RKO (cell line): ENCODE data around the gene TTR.

Source experiments
- DNase-seq: peaks from one replicate; pipeline ENCODE4 v3.0.0-alpha.2; 2016; ENCODE audit warnings: low spot score

The TTR gene

DNA sequence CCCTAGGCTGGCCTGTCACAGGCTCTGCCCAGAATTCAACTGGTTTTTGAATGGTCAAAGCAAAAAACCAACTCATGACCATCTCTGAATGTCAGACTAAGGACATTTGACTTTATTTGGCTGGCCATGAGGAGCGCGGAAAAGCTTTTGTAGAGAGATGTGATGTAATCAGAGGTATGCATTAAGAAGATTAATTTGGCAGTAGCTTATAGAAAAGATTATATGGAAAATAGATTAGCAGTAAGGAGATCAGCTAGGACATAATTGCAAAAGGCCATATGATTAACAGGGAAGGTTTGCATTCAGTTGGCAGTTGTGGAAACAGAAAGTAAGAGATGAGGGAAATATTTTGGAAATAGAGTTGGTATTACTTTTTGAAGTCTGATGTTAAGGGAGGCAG, 12.3 kb upstream of the TTR start:
- no peak for DNase-seq

GRCh38 chr18:31581498-31582197, 10.0 kb upstream of the TTR start:
- DNase-seq: no peak

DNA sequence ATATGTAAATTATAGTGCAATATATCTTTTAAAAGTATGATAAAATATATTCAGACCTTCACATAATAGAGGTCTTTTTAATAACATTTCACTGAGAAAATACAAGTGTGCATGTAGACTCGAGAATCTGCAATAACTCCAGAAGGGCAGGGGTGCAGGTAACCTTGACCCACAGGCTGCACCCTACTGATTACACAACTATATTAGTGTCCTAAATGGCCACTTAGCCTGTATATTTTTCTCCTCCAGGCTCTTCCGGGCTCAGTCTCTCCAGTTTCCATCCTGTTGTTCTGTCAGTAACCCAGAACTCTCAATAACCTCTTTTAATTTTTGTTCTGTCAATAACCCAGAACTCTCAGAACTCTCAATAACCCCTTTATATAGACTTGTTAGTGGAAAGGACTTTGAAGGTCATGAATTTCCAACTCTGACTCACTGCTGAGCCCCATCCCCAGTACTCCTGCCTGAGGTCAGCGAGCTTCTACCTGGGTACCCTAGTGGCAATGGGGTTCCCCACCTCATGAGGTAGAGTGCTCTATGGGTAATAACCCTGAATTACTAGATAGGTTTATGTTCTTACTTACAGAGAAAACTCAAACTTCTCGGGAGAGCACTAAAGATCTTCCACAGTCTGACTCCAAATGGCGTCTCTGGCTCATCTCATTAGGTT, 8.4 kb upstream of the TTR start:
- no peak for DNase-seq

- DNase-seq: no peak
Measured at GRCh38 chr18:31585991-31586390, 5.7 kb upstream of the TTR start.

DNA sequence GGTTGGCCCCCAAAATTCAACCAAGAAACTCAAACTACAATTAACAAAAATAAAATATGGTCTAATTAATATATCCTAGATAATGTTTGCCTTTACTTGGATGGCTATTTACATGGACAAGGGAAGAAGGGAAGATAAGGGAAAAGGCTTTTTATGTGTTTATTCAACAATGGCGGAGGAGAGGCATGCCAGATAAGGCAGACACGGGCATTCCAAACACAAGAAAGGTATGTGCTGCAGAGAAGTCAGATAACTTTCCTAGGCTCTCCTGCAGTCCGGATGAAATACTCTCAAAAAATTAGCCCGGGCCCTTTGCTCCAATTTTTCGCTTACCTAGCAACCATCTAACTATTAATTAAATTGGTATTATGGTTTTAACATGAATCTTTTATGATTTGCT, 5.1 kb upstream of the TTR start:
- no peak for DNase-seq

GRCh38 chr18:31587529-31587928, 4.1 kb upstream of the TTR start:
- DNase-seq: no peak

GRCh38 chr18:31590570-31590969, 1.1 kb upstream of the TTR start:
- DNase-seq: no peak

DNA sequence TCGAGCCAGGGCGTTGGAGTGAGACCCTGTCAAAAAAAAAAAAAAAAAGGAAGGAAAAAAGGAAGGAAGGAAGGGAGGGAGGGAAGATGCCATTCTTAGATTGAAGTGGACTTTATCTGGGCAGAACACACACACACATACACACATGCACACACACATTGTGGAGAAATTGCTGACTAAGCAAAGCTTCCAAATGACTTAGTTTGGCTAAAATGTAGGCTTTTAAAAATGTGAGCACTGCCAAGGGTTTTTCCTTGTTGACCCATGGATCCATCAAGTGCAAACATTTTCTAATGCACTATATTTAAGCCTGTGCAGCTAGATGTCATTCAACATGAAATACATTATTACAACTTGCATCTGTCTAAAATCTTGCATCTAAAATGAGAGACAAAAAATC, 564 bp upstream of the TTR start:
- no peak for DNase-seq

GRCh38 chr18:31592506-31593157, 955 bp downstream of the TTR start:
- DNase-seq: no peak

DNA sequence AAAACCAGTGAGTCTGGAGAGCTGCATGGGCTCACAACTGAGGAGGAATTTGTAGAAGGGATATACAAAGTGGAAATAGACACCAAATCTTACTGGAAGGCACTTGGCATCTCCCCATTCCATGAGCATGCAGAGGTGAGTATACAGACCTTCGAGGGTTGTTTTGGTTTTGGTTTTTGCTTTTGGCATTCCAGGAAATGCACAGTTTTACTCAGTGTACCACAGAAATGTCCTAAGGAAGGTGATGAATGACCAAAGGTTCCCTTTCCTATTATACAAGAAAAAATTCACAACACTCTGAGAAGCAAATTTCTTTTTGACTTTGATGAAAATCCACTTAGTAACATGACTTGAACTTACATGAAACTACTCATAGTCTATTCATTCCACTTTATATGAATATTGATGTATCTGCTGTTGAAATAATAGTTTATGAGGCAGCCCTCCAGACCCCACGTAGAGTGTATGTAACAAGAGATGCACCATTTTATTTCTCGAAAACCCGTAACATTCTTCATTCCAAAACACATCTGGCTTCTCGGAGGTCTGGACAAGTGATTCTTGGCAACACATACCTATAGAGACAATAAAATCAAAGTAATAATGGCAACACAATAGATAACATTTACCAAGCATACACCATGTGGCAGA, 3.6 kb downstream of the TTR start:
- no peak for DNase-seq

- DNase-seq: no peak
Measured at GRCh38 chr18:31596081-31596872, 4.6 kb downstream of the TTR start.

DNA sequence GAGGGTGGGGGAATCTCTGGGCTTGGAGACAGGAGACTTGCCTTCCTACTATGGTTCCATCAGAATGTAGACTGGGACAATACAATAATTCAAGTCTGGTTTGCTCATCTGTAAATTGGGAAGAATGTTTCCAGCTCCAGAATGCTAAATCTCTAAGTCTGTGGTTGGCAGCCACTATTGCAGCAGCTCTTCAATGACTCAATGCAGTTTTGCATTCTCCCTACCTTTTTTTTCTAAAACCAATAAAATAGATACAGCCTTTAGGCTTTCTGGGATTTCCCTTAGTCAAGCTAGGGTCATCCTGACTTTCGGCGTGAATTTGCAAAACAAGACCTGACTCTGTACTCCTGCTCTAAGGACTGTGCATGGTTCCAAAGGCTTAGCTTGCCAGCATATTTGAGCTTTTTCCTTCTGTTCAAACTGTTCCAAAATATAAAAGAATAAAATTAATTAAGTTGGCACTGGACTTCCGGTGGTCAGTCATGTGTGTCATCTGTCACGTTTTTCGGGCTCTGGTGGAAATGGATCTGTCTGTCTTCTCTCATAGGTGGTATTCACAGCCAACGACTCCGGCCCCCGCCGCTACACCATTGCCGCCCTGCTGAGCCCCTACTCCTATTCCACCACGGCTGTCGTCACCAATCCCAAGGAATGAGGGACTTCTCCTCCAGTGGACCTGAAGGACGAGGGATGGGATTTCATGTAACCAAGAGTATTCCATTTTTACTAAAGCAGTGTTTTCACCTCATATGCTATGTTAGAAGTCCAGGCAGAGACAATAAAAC, 6.5 kb downstream of the TTR start:
- DNase-seq: no peak

DNA sequence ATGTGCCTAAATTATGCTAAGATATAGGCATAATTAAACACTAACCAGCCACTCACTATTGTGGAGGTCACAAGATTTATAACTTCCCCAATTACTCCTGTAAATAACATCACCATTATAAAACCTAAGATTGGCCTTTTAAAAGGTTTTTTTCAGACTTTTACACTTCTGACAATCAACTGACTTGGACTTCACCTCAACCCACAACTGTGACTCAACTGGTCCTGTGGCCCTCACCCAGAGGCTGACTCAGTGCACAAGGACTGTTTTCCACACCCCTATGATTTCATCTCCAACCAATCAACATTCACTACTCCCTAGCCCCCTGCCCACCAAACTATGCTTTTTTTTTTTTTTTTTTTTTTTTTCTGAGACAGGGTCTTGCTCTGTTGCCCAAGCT, 11.6 kb downstream of the TTR start:
- DNase-seq: no peak

DNA sequence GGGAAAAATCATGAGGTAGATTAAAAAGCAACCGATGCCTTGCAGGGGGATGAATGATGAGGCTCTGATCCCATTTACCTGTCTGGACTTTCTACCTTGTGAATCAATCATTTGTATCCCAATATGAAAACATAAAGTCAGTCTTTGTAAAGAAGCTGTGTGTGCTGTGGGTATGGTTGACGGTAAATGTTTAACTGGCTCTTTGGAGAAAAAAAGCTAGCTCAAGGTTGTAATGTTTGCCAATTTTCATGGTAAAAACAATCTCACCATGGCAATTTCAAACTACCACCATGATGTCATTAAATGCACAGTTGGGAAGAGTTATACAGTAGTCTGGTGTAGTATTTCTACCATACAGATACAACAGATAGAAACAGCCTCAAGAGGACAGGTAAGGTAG, 14.6 kb downstream of the TTR start:
- no peak for DNase-seq

DNA sequence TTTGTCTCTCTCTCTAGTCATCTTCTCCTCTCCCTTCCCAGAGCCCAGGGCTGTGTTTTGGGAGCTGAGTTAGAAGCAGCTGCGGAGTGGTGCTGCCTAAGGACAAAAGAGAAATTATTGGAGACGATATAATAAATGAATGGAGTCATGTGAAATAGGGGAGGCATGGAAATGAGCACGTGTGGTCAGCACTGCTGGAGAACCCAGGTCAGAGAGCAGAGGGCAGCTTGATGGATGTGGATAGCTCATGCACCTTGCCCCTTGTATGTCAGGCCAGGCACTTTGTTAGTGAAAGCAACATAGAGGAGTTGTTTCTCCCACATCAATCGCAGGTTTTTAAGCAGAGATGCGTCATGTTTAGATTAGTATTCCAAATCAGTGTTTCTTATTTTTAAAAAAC, 15.7 kb downstream of the TTR start:
- no peak for DNase-seq

DNA sequence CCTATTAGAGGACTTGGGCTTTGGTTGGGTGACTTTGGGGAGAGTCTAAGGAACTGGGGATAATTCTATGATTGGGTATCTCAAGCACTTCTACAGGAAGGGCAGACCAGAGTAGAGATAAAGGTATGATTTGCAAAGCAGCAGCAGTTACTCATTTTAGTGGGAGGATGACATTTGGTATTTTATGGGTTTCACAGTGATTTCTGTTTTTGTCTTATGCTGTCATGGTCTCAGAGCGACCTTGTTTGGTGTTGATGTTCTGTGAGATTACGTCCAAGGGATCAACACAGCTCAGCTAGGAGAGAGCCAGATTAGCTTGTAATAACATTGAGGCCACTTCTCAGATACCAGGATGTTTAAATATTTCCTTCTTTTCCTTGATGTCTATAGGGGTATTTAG, 18.2 kb downstream of the TTR start:
- DNase-seq: no peak

- DNase-seq: peak; percentile 9
Measured at GRCh38 chr18:31610286-31611205, 18.9 kb downstream of the TTR start.

DNA sequence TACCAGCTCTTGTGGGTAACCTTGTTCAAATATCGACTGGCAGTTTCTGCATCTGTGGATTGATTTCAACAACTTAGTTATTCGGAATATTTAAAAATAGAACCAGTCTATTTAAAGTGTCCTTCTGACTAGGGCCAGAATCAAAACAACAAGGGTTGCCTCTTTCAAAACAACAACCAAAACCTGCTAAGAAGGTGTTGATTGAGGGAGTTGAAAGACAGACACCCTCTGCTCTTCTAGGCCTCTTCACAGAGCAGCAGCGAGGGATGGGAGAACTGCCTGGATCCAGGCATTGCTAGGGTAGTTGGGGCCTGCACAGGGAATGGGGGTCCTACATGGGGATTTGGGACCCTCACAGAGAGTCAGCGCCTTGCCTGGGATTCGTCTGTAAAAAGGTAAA, 19.8 kb downstream of the TTR start:
- DNase-seq: no peak

DNA sequence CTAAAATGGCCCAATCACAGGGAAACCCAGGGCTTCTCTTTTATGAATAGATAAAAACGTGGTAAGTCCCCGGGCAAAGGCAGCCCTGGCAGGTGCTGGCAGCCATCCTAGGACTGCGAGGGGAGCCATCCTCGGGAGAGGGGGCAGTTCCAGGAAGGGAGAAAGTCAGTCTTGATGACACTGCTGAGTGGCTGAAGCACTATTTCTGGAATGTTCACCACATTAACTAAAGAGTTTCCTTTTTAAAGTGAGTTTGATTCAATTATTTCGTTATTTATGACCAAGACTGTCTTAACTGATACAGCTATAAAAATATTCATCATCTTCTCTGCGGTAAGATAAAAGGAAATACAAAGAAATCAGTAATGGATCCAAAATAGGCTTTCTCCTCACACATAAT, 20.4 kb downstream of the TTR start:
- DNase-seq: no peak

DNA sequence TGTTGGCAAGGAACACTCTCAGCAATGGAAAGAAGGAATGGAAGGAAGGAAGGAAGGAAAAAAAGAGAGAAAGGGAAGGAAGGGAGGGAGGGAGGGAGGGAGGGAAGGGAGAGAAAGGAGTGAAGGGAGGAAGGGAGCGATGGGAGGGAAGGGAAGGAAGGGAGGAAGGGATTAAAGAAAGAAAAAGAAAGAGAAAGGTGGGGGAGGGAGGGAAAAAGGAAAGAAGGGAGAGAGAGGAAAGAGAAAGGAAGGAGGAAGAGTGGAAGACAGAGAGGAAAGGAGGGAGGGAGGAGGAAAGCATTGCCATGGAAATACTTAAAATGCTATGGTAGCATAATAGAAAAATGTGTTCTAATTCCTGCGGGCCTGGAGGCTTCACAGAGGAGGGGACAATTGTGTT, 22.4 kb downstream of the TTR start:
- DNase-seq: no peak
